ENCODE data around the gene ATP1A4. TPM values are rescaled to one million over a fixed set of nuclear protein-coding genes. Genes with fewer than 3 reads are reported as not detected.

Gene ATP1A4
- polyA plus RNA-seq, 3 donors, result 1.00 to 16.0 TPM; not detected in 1

GRCh38 chr1:160164121-160164520 is 12.7 kb downstream of the ATP1A4 start:
- 85% methylated on average over 6 of the region's 10 CpGs for WGBS (ENCODE audit: insufficient coverage)

GRCh38 chr1:160166166-160166868 is 14.9 kb downstream of the ATP1A4 start:
- no peaks in the 10 kb centered on the region for H3K9me3 Mint-ChIP-seq
- H3K4me3 ChIP-seq (replicated peaks in 1 of 3; ENCODE audit: low read depth in 2 of 3, low read length in 3 of 3), result peak overlapping the region in 1 of 3 experiments; percentile 56
- no peaks in the 10 kb centered on the region for H3K36me3 ChIP-seq (replicated peaks in 1 of 2; ENCODE audit: control insufficient read depth in 1 of 2, insufficient read depth in 2 of 2, low read length in 2 of 2)
- H3K36me3 Mint-ChIP-seq, result no peaks in the 10 kb centered on the region
- WGBS (ENCODE audit: insufficient coverage), result 33% methylated on average over 12 of the region's 12 CpGs
- H2AFZ ChIP-seq (ENCODE audit: insufficient read depth, low read depth, low read length, poor library complexity, severe bottlenecking), result peak overlapping the region; percentile 61
- no peaks in the 10 kb centered on the region for H4K20me1 ChIP-seq (ENCODE audit: insufficient read depth, low read length)
- peaks cover 1 to 5% (median 1%) of the 10 kb centered on the region in 3 donors for H3K27me3 Mint-ChIP-seq (ENCODE audit: low read depth in 3 of 3)
- DNase-seq, result peak in 1 of 3 donors; percentile 17
- no peaks in the 10 kb centered on the region for H3K27me3 ChIP-seq (ENCODE audit: control insufficient read depth in 2 of 2, insufficient read depth in 2 of 2, low read length in 2 of 2)
- H3K4me1 ChIP-seq (ENCODE audit: control insufficient read depth in 1 of 2, insufficient read depth in 2 of 2, low read length in 2 of 2), result peaks cover 79 to 89% of the 10 kb centered on the region in 2 donors
- intact Hi-C loops (cut with micrococcal nuclease), result no loop called here
- H3K4me1 Mint-ChIP-seq, result peaks cover 65% of the 10 kb centered on the region
- H3K4me3 Mint-ChIP-seq, result peak overlapping the region in 1 of 2 donors; percentile 71
- H3K9me3 ChIP-seq (replicated peaks in 1 of 2; ENCODE audit: control insufficient read depth in 1 of 2, insufficient read depth in 1 of 2, low read length in 2 of 2), result no peaks in the 10 kb centered on the region
- H3K4me2 ChIP-seq (replicated peaks; ENCODE audit: extremely low read depth, low read length, poor library complexity, severe bottlenecking), result peak overlapping the region; percentile 43
- no peaks in the 10 kb centered on the region for H3K79me2 ChIP-seq (ENCODE audit: insufficient read depth, low read length)
- no peak for TF ChIP-seq CTCF (IDR thresholded peaks at IDR 0.05)
- H3K27ac ChIP-seq (ENCODE audit: low read depth in 1 of 2, low read length in 2 of 2), result peak overlapping the region; percentile 37 to 72
- H3K27ac Mint-ChIP-seq, result peak overlapping the region in 3 of 7 donors; percentile 67 to 82 (median 82)
- peak overlapping the region; percentile 25 for H3K9ac ChIP-seq (ENCODE audit: insufficient read depth, low read length, poor library complexity, severe bottlenecking)

More at GRCh38 chr1:160164121-160164520, 12.7 kb downstream of the ATP1A4 start:
- no peaks in the 10 kb centered on the region for H3K79me2 ChIP-seq (ENCODE audit: insufficient read depth, low read length)
- no peaks in the 10 kb centered on the region for H3K36me3 ChIP-seq (replicated peaks in 1 of 2; ENCODE audit: control insufficient read depth in 1 of 2, insufficient read depth in 2 of 2, low read length in 2 of 2)
- no peak overlapping the region for H3K4me3 Mint-ChIP-seq
- peaks cover 1 to 6% (median 1%) of the 10 kb centered on the region in 3 donors for H3K27me3 Mint-ChIP-seq (ENCODE audit: low read depth in 3 of 3)
- DNase-seq, result no peak
- H3K4me1 ChIP-seq (ENCODE audit: control insufficient read depth in 1 of 2, insufficient read depth in 2 of 2, low read length in 2 of 2), result peaks cover 73 to 82% of the 10 kb centered on the region in 2 donors
- H3K27me3 ChIP-seq (ENCODE audit: control insufficient read depth in 2 of 2, insufficient read depth in 2 of 2, low read length in 2 of 2), result no peaks in the 10 kb centered on the region
- no peak overlapping the region for H2AFZ ChIP-seq (ENCODE audit: insufficient read depth, low read depth, low read length, poor library complexity, severe bottlenecking)
- no peaks in the 10 kb centered on the region for H4K20me1 ChIP-seq (ENCODE audit: insufficient read depth, low read length)
- H3K9me3 ChIP-seq (replicated peaks in 1 of 2; ENCODE audit: control insufficient read depth in 1 of 2, insufficient read depth in 1 of 2, low read length in 2 of 2), result no peaks in the 10 kb centered on the region
- peaks cover 59% of the 10 kb centered on the region for H3K4me1 Mint-ChIP-seq
- H3K27ac Mint-ChIP-seq, result peak overlapping the region in 1 of 7 donors; percentile 39
- H3K9me3 Mint-ChIP-seq, result no peaks in the 10 kb centered on the region
- H3K27ac ChIP-seq (ENCODE audit: low read depth in 1 of 2, low read length in 2 of 2), result no peak overlapping the region
- no peak overlapping the region for H3K9ac ChIP-seq (ENCODE audit: insufficient read depth, low read length, poor library complexity, severe bottlenecking)
- no peak for TF ChIP-seq CTCF (IDR thresholded peaks at IDR 0.05)
- intact Hi-C loops (cut with micrococcal nuclease), result no loop called here
- no peak overlapping the region for H3K4me3 ChIP-seq (replicated peaks in 1 of 3; ENCODE audit: low read depth in 2 of 3, low read length in 3 of 3)
- H3K36me3 Mint-ChIP-seq, result no peaks in the 10 kb centered on the region
- H3K4me2 ChIP-seq (replicated peaks; ENCODE audit: extremely low read depth, low read length, poor library complexity, severe bottlenecking), result no peak overlapping the region
